Tracheal epithelial cell (primary cell): Measurements from ENCODE around the gene PRSS36. TPM values are rescaled to one million over a fixed set of nuclear protein-coding genes. Genes with fewer than 3 reads are reported as not detected.

Experiments
- total RNA-seq: library from RNA; depleted of rRNA; stranded (reverse); fragments of >200 nt; gene quantifications from 2 replicates; pipeline ENCODE4 v1.2.1, GENCODE V29; 2014

PRSS36 gene
- total RNA-seq = 1.9 and 2.8 TPM in 2 replicates

GRCh38 chr16:31149894-31150890, at the start of gene PRSS36:
TSS of gene PRSS36 (minus strand) at chr16:31150066. CDS start at chr16:31150035, 31 bp downstream.

DNA sequence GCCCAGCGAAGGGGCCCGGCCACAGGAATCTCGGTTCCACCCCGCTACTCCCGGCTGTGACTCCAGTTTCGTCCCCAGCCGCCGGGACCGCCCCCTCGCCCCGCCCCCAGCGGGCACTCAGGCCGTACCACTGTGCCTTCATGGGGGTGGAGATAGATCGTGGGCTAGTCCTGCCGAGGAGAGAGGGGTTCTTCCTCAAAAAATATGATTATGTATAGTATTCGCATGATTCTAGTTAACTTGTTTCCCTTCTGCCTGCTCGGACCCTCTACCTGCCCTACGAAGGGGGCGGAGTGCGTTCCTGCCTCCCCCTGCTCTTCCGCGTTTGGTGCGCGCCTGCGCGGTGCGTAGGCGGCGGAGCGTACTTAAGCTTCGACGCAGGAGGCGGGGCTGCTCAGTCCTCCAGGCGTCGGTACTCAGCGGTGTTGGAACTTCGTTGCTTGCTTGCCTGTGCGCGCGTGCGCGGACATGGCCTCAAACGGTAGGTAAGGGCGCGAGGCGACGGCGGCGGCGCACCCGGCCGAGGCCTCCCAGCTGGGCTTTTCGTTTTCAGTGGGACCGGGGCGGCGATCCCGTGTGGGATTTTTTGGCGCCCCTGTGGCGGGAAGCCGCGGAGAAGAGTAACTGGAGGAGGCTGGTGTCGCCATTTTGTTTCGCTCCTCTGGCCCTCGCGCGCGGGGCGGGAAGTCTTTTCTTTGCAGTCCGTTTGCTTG, 30.0 kb upstream of the PRSS36 start, which contains the start of gene FUS:
Gene FUS (plus strand): TSS at position 393 of the 713 bp plus-strand sequence. CDS start 76 bp downstream, at position 469.

GRCh38 chr16:31135535-31136286, 14.2 kb downstream of the PRSS36 start, which contains the start of gene PRSS8:
TSS of gene PRSS8 (minus strand) at chr16:31135727. CDS start at chr16:31135498, 229 bp downstream.

GRCh38 chr16:31117384-31118222, 32.3 kb downstream of the PRSS36 start, which contains the start of gene KAT8:
TSS of gene KAT8 (plus strand) at chr16:31117664. CDS start at chr16:31117682, 18 bp downstream.

DNA sequence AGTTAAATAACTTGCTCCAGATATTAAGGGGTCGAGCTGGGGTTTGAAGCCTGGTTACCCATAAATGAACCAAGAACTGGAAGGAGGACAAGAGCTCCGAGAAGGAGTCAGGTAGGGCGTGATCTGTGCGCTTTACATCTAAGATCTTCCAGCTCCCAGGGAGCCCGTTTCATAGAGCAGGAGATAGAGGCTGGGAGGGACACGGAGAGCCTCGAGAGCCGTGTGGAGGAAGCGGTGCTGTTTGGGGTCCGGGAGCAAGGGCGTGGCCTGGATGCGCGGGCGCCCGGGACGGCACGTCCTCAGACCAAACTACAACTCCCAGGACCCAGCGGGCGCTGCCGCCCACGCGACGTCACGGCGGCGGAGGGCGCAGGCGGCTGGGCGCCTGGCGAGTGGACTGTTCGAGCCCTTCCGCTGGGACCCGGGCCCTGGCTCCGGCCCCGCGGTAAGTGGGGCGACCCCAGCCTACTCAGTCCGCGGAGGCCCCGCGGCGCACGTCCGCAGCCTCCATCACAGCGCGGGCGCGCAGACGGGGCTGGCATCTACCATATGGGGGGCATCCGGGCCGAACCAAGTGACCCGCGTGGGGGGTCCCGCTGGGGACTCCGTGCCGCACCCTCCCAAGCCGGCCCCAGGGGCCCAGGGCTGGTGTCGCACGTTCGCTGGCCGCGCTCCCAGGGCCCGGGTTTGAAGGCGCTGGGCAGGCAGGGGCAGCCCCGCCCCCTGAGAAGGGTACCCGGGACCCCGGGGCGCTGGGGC, 41.7 kb downstream of the PRSS36 start, which contains the start of gene BCKDK:
Gene BCKDK (plus strand): TSS at position 352 of the 759 bp plus-strand sequence. CDS start 838 bp downstream, outside the sequence.

GRCh38 chr16:31094424-31095120, 55.3 kb downstream of the PRSS36 start, which contains the start of gene VKORC1:
TSS of gene VKORC1 (minus strand) at chr16:31094797. CDS start at chr16:31094729, 68 bp downstream.

Other genes with a start within 250 kb of the PRSS36 start
- gene FBXL19, start 226.5 kb downstream of the PRSS36 start, total RNA-seq = 16.2 and 30.6 TPM in 2 replicates
- 24.3 and 48.8 TPM in 2 replicates for gene ORAI3, start 201.0 kb downstream of the PRSS36 start, total RNA-seq
- 0.96 and 1.5 TPM in 2 replicates for gene SETD1A, start 192.3 kb downstream of the PRSS36 start, total RNA-seq
- 14.1 and 25.5 TPM in 2 replicates for gene HSD3B7, start 164.9 kb downstream of the PRSS36 start, total RNA-seq
- gene STX1B, start 139.4 kb downstream of the PRSS36 start, total RNA-seq = 0.72 TPM in 1 of 2 replicates, not detected in the other
- gene STX4, start 116.5 kb downstream of the PRSS36 start, total RNA-seq = 7.5 and 13.3 TPM in 2 replicates
- gene ZNF668, start 75.8 kb downstream of the PRSS36 start, total RNA-seq = 6.4 and 7.0 TPM in 2 replicates
- gene ZNF646, start 75.6 kb downstream of the PRSS36 start, total RNA-seq = 11.3 and 12.8 TPM in 2 replicates
- gene PRSS53, start 61.1 kb downstream of the PRSS36 start, total RNA-seq = 0.64 and 0.96 TPM in 2 replicates
- 41.1 and 75.7 TPM in 2 replicates for gene VKORC1, start 55.3 kb downstream of the PRSS36 start, total RNA-seq
- 11.7 and 20.7 TPM in 2 replicates for gene BCKDK, start 41.7 kb downstream of the PRSS36 start, total RNA-seq
- 52.3 and 61.0 TPM in 2 replicates for gene KAT8, start 32.4 kb downstream of the PRSS36 start, total RNA-seq
- gene PRSS8, start 14.3 kb downstream of the PRSS36 start, total RNA-seq = 31.5 and 33.0 TPM in 2 replicates
- 19.6 and 40.7 TPM in 2 replicates for gene FUS, start 30.1 kb upstream of the PRSS36 start, total RNA-seq
- gene PYCARD, start 52.7 kb upstream of the PRSS36 start, total RNA-seq = 235 and 267 TPM in 2 replicates
- not detected in 2 replicates for gene TRIM72, start 64.1 kb upstream of the PRSS36 start, total RNA-seq
- gene PYDC1, start 67.1 kb upstream of the PRSS36 start, total RNA-seq = not detected in 2 replicates
- under 0.01 TPM in 1 of 2 replicates, not detected in the other for gene ITGAM, start 109.9 kb upstream of the PRSS36 start, total RNA-seq
- not detected in 2 replicates for gene ITGAX, start 205.1 kb upstream of the PRSS36 start, total RNA-seq
- gene ITGAD, start 243.3 kb upstream of the PRSS36 start, total RNA-seq = not detected in 2 replicates